NB4 (cell line): ENCODE measurements around the gene TANC1.

Source experiments
- POLR2A ChIP-seq: IDR thresholded peaks from 2 replicates; pipeline ENCODE4 v1.6.1; 2011; ENCODE audit warnings: mild to moderate bottlenecking; ENCODE audit not compliant: insufficient read length; ENCODE audit errors: extremely low read depth
- TF ChIP-seq, protein P1 (sequence below): IDR thresholded peaks from one replicate; pipeline ENCODE4 v1.5.1; 2012; ENCODE audit warnings: low read depth, low read length

DNA sequence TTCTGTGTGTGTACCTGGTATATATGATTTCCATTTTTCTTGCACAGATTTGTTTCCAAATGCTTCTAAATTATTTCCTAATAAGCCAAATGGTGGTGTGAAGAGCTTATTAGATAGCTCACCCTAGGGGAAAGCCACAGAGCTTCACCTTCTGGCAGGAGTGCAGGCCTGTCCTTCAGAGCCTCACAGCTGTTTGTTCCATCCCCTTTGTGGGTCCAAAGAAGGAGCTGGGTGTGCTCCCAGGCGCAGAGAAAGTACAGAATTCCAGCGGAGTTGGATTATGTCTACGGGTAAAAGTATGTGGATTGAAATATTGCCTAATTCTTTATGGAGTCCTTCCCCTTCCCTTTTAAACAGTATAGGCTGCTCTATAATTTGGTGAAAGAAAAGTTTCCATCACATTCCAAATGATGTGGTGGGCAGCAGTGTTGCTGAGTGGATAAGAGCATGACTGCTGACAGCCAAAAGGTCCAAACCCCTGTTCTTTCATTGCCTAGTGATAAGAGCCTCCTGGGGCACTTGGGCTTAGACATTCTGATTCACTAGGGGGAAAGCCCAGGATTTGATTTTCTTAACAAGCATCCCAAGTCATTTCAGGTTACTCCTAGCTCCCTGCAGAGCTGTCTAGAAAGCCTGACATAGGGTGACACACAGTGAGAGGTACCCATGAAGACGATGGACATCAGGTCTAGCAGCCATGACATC, 231.5 kb downstream of the TANC1 start:
- TF ChIP-seq, protein P1, sequence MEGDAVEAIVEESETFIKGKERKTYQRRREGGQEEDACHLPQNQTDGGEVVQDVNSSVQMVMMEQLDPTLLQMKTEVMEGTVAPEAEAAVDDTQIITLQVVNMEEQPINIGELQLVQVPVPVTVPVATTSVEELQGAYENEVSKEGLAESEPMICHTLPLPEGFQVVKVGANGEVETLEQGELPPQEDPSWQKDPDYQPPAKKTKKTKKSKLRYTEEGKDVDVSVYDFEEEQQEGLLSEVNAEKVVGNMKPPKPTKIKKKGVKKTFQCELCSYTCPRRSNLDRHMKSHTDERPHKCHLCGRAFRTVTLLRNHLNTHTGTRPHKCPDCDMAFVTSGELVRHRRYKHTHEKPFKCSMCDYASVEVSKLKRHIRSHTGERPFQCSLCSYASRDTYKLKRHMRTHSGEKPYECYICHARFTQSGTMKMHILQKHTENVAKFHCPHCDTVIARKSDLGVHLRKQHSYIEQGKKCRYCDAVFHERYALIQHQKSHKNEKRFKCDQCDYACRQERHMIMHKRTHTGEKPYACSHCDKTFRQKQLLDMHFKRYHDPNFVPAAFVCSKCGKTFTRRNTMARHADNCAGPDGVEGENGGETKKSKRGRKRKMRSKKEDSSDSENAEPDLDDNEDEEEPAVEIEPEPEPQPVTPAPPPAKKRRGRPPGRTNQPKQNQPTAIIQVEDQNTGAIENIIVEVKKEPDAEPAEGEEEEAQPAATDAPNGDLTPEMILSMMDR = no peak
- TF ChIP-seq POLR2A = no peak
